GM23338 (cell line): ENCODE data around the gene BEST1. TPM values are rescaled to one million over a fixed set of nuclear protein-coding genes. Genes with fewer than 3 reads are reported as not detected.

ENCODE experiments used
- ATAC-seq: fragments of 200-7000 bp; cut with Tn5 transposase; 3 replicates; pipeline ENCODE4 v1.9.1; 2020
- DNase-seq: peaks from one replicate; pipeline ENCODE4 v3.0.0-alpha.2; 2015; ENCODE audit warnings: low spot score
- H2AFZ ChIP-seq: fragments of 200-600 bp; sonication (generic); 2 replicates; pipeline ENCODE4 v1.8.0; 2016; ENCODE audit warnings: antibody characterized with exemption, mild to moderate bottlenecking, moderate library complexity
- H3F3A ChIP-seq: fragments of 200-600 bp; sonication (generic); replicated peaks from 2 replicates; pipeline ENCODE4 v1.8.0; 2017; ENCODE audit warnings: antibody characterized with exemption, mixed run types, low read depth
- H3K27ac ChIP-seq: fragments of 200-600 bp; sonication (generic); 2 replicates; pipeline ENCODE4 v1.6.1; 2016; ENCODE audit warnings: low read depth
- H3K27me3 ChIP-seq: fragments of 200-600 bp; sonication (generic); 2 replicates; pipeline ENCODE4 v1.8.0; 2016; ENCODE audit warnings: mild to moderate bottlenecking, mixed run types, moderate library complexity; ENCODE audit not compliant: insufficient read depth
- H3K36me3 ChIP-seq: fragments of 200-600 bp; sonication (generic); 2 replicates; pipeline ENCODE4 v1.8.0; 2016; ENCODE audit warnings: mild to moderate bottlenecking; ENCODE audit not compliant: insufficient read depth
- H3K4me1 ChIP-seq: fragments of 200-600 bp; sonication (generic); 2 replicates; pipeline ENCODE4 v1.8.0; 2016; ENCODE audit warnings: mild to moderate bottlenecking, moderate library complexity; ENCODE audit not compliant: insufficient read depth
- H3K4me2 ChIP-seq: fragments of 200-600 bp; sonication (generic); 2 replicates; pipeline ENCODE4 v1.7.1; 2017; ENCODE audit warnings: mixed run types
- H3K4me3 ChIP-seq: fragments of 200-600 bp; sonication (generic); 2 replicates; pipeline ENCODE4 v1.6.1; 2016; ENCODE audit warnings: mixed run types
- H3K79me2 ChIP-seq: fragments of 200-600 bp; sonication (generic); replicated peaks from 2 replicates; pipeline ENCODE4 v1.8.0; 2017; ENCODE audit warnings: mild to moderate bottlenecking; ENCODE audit not compliant: insufficient read depth
- H3K9me2 ChIP-seq: fragments of 200-600 bp; sonication (generic); 2 replicates; pipeline ENCODE4 v1.8.0; 2017; ENCODE audit not compliant: insufficient read depth
- H4K20me1 ChIP-seq: fragments of 200-600 bp; sonication (generic); replicated peaks from 2 replicates; pipeline ENCODE4 v1.8.0; 2017; ENCODE audit warnings: mild to moderate bottlenecking; ENCODE audit not compliant: insufficient read depth
- H3K27ac Mint-ChIP-seq: 2 replicates; pipeline ENCODE4 v1.8.0; 2020; ENCODE audit warnings: inconsistent platforms, mild to moderate bottlenecking, moderate library complexity, mixed read lengths
- H3K27me3 Mint-ChIP-seq: 3 replicates; pipeline ENCODE4 v1.8.0; 2022; ENCODE audit warnings: low read depth, mild to moderate bottlenecking, moderate library complexity, mixed read lengths, inconsistent platforms; ENCODE audit not compliant: insufficient read depth, poor library complexity
- H3K36me3 Mint-ChIP-seq: 3 replicates; pipeline ENCODE4 v1.8.0; 2021; ENCODE audit warnings: low read depth, mild to moderate bottlenecking, inconsistent platforms, moderate library complexity, mixed read lengths
- H3K4me1 Mint-ChIP-seq: 3 replicates; pipeline ENCODE4 v1.8.0; 2020; ENCODE audit warnings: mild to moderate bottlenecking, inconsistent platforms, mixed read lengths
- H3K4me3 Mint-ChIP-seq: 3 replicates; pipeline ENCODE4 v1.8.0; 2021; ENCODE audit warnings: moderate library complexity, mild to moderate bottlenecking, inconsistent platforms, mixed read lengths
- H3K9me3 Mint-ChIP-seq: 3 replicates; pipeline ENCODE4 v1.8.0; 2020; ENCODE audit warnings: moderate library complexity, mild to moderate bottlenecking, inconsistent platforms, mixed read lengths
- CREB1 ChIP-seq: fragments of 250-450 bp; sonication (Bioruptor Pico); IDR thresholded peaks from 2 replicates; pipeline ENCODE4 v1.5.0; 2020; ENCODE audit warnings: low read depth, mild to moderate bottlenecking, moderate library complexity
- CTCF ChIP-seq, 2 experiments: fragments of 200-600 bp in 1 of 2; sonication (generic) in 1 of 2; conservative IDR thresholded peaks; 2 replicates each; pipeline versions ENCODE4 v1.5.1 to v1.6.1; 2016 to 2017; ENCODE audit warnings: antibody characterized with exemption in 2 of 2, low read depth in 2 of 2, mild to moderate bottlenecking in 2 of 2, moderate library complexity in 1 of 2
- EZH2 ChIP-seq: fragments of 200-600 bp; sonication (generic); IDR thresholded peaks from one replicate; pipeline ENCODE4 v1.8.0; 2017; ENCODE audit warnings: antibody characterized with exemption, mild to moderate bottlenecking, low read depth; ENCODE audit not compliant: unreplicated experiment
- EZH2phosphoT487 ChIP-seq: fragments of 200-600 bp; sonication (generic); IDR thresholded peaks from one replicate; pipeline ENCODE4 v1.8.1; 2018; ENCODE audit warnings: antibody characterized with exemption; ENCODE audit not compliant: unreplicated experiment
- JUNB ChIP-seq: IDR thresholded peaks from one replicate; pipeline ENCODE4 v1.6.1; 2016; ENCODE audit warnings: antibody characterized with exemption; ENCODE audit not compliant: unreplicated experiment
- NANOG ChIP-seq: IDR thresholded peaks from 2 replicates; pipeline ENCODE4 v1.6.1; 2016; ENCODE audit warnings: antibody characterized with exemption, borderline replicate concordance
- POLR2AphosphoS5 ChIP-seq: IDR thresholded peaks from 2 replicates; pipeline ENCODE4 v1.6.1; 2016; ENCODE audit warnings: antibody characterized with exemption, low read depth
- STAT1 ChIP-seq: IDR thresholded peaks from one replicate; pipeline ENCODE4 v1.6.1; 2016; ENCODE audit warnings: antibody characterized with exemption; ENCODE audit not compliant: unreplicated experiment
- ZNF114 ChIP-seq: fragments of 250-450 bp; sonication (Bioruptor Pico); IDR thresholded peaks from 2 replicates; pipeline ENCODE4 v1.5.0; 2020; ENCODE audit warnings: mild to moderate bottlenecking, moderate library complexity
- ZNF331 ChIP-seq: fragments of 250-450 bp; sonication (Bioruptor Pico); IDR thresholded peaks from 2 replicates; pipeline ENCODE4 v1.5.0; 2020; ENCODE audit warnings: low read depth, mild to moderate bottlenecking, moderate library complexity
- ZNF462 ChIP-seq: fragments of 250-450 bp; sonication (Bioruptor Pico); IDR thresholded peaks from 2 replicates; pipeline ENCODE4 v1.5.0; 2020; ENCODE audit warnings: mild to moderate bottlenecking, moderate library complexity
- polyA plus RNA-seq: library from polyadenylated mRNA; unstranded; fragments of >200 nt; fragmentation: Nextera tagmentation; extraction: Ambion mirVana; gene quantifications from 2 replicates; pipeline ENCODE4 v1.2.1, GENCODE V29; 2016
- total RNA-seq: library from RNA; depleted of rRNA; stranded (reverse); fragments of >200 nt; shearing (Covaris generic); gene quantifications from 2 replicates; pipeline ENCODE4 v1.2.3, GENCODE V29; 2014
- TF ChIP-seq, protein P1 (sequence below): IDR thresholded peaks from 2 replicates; pipeline ENCODE4 v1.6.1; 2016; ENCODE audit warnings: antibody characterized with exemption
- TF ChIP-seq, protein P2 (sequence below): IDR thresholded peaks from one replicate; pipeline ENCODE4 v1.6.1; 2018; ENCODE audit warnings: antibody characterized with exemption; ENCODE audit not compliant: unreplicated experiment

Gene BEST1
- total and polyA plus RNA-seq, 2 experiments from 2014 or later, result 0.35 to 0.44 TPM

- no peaks in the 10 kb centered on the region for H3K9me2 ChIP-seq
- peaks cover 10% of the 10 kb centered on the region; the same call in 1 of the 2 replicates for H3K4me1 ChIP-seq
- Mint-ChIP-seq H3K36me3 (no peaks in the 10 kb centered on the region), H3K4me1 (peaks cover 15% of the 10 kb centered on the region), H3K27ac (no peak overlapping the region), H3K27me3 (peaks cover 15% of the 10 kb centered on the region), H3K4me3 (no peak overlapping the region), H3K9me3 (no peaks in the 10 kb centered on the region; the same call in 2 of the 3 replicates)
- H3K4me3 ChIP-seq, result no peak overlapping the region
- H3K79me2 ChIP-seq, result no peaks in the 10 kb centered on the region
- no peaks in the 10 kb centered on the region; the same call in 1 of the 2 replicates for H3K36me3 ChIP-seq
- no peak overlapping the region for H2AFZ ChIP-seq
- H3K27me3 ChIP-seq, result no peaks in the 10 kb centered on the region
- H3F3A ChIP-seq, result no peaks in the 10 kb centered on the region
- DNase-seq (no peak), ATAC-seq (no peak)
- TF ChIP-seq, protein P1, sequence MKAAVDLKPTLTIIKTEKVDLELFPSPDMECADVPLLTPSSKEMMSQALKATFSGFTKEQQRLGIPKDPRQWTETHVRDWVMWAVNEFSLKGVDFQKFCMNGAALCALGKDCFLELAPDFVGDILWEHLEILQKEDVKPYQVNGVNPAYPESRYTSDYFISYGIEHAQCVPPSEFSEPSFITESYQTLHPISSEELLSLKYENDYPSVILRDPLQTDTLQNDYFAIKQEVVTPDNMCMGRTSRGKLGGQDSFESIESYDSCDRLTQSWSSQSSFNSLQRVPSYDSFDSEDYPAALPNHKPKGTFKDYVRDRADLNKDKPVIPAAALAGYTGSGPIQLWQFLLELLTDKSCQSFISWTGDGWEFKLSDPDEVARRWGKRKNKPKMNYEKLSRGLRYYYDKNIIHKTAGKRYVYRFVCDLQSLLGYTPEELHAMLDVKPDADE, result no peak
- no peak for TF ChIP-seq CREB1 (CRISPR knock-in tag)
- no peak for TF ChIP-seq ZNF114
- TF ChIP-seq STAT1, result no peak
- no peak for TF ChIP-seq NANOG
- TF ChIP-seq, protein P2, sequence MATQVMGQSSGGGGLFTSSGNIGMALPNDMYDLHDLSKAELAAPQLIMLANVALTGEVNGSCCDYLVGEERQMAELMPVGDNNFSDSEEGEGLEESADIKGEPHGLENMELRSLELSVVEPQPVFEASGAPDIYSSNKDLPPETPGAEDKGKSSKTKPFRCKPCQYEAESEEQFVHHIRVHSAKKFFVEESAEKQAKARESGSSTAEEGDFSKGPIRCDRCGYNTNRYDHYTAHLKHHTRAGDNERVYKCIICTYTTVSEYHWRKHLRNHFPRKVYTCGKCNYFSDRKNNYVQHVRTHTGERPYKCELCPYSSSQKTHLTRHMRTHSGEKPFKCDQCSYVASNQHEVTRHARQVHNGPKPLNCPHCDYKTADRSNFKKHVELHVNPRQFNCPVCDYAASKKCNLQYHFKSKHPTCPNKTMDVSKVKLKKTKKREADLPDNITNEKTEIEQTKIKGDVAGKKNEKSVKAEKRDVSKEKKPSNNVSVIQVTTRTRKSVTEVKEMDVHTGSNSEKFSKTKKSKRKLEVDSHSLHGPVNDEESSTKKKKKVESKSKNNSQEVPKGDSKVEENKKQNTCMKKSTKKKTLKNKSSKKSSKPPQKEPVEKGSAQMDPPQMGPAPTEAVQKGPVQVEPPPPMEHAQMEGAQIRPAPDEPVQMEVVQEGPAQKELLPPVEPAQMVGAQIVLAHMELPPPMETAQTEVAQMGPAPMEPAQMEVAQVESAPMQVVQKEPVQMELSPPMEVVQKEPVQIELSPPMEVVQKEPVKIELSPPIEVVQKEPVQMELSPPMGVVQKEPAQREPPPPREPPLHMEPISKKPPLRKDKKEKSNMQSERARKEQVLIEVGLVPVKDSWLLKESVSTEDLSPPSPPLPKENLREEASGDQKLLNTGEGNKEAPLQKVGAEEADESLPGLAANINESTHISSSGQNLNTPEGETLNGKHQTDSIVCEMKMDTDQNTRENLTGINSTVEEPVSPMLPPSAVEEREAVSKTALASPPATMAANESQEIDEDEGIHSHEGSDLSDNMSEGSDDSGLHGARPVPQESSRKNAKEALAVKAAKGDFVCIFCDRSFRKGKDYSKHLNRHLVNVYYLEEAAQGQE, result no peak
- TF ChIP-seq EZH2, result no peak
- no peak for TF ChIP-seq EZH2phosphoT487
- no peak for TF ChIP-seq JUNB
- TF ChIP-seq ZNF331 (CRISPR knock-in tag), result no peak
- TF ChIP-seq ZNF462 (CRISPR knock-in tag), result no peak
- no peak for TF ChIP-seq CTCF (conservative IDR thresholded peaks at IDR 0.05; ENCODE audit: low read depth in 2 of 2)
- no peak for TF ChIP-seq POLR2AphosphoS5
- no peak overlapping the region for H3K27ac ChIP-seq
- no peak overlapping the region for H3K4me2 ChIP-seq
- H4K20me1 ChIP-seq, result no peaks in the 10 kb centered on the region
These were observed 39.7 kb upstream of the BEST1 start for GRCh38 chr11:61910187-61911127.
